VCaP (cell line): Measurements from ENCODE around the gene AMOTL1.
A peak's percentile ranks its signal among the peaks of the same experiment; 100 is the strongest.

Experiments
- H3K27ac ChIP-seq: fragments of 450-650 bp; 2 replicates; pipeline ENCODE4 v1.5.1; 2017
- TF ChIP-seq, protein P1 (sequence below): fragments of 450-650 bp; conservative IDR thresholded peaks from 2 replicates; pipeline ENCODE4 v1.5.1; 2017; ENCODE audit warnings: mild to moderate bottlenecking, moderate library complexity

AMOTL1 gene

DNA sequence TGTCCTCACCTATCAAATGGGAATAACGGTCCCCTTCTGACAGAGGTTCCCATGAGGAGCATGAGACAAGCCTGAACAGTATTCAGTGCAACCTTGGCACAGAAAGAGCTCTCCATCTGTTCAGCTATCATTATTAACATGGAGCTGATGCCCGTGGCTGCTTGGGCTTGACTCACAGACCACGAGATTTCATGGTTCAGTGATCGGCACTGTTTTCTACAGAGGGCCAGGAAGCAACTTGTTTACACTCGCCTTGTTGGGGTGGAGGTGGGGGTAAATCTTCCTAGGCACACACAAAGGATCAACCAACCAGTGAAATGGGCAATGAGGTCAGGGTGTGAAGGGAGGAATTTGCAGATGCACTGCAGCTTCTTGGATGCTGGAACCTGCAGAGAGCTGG, 117.0 kb downstream of the AMOTL1 start:
- peak overlapping the region; percentile 14; the same call in 1 of the 2 replicates for H3K27ac ChIP-seq
- TF ChIP-seq, protein P1, sequence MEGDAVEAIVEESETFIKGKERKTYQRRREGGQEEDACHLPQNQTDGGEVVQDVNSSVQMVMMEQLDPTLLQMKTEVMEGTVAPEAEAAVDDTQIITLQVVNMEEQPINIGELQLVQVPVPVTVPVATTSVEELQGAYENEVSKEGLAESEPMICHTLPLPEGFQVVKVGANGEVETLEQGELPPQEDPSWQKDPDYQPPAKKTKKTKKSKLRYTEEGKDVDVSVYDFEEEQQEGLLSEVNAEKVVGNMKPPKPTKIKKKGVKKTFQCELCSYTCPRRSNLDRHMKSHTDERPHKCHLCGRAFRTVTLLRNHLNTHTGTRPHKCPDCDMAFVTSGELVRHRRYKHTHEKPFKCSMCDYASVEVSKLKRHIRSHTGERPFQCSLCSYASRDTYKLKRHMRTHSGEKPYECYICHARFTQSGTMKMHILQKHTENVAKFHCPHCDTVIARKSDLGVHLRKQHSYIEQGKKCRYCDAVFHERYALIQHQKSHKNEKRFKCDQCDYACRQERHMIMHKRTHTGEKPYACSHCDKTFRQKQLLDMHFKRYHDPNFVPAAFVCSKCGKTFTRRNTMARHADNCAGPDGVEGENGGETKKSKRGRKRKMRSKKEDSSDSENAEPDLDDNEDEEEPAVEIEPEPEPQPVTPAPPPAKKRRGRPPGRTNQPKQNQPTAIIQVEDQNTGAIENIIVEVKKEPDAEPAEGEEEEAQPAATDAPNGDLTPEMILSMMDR: no peak

DNA sequence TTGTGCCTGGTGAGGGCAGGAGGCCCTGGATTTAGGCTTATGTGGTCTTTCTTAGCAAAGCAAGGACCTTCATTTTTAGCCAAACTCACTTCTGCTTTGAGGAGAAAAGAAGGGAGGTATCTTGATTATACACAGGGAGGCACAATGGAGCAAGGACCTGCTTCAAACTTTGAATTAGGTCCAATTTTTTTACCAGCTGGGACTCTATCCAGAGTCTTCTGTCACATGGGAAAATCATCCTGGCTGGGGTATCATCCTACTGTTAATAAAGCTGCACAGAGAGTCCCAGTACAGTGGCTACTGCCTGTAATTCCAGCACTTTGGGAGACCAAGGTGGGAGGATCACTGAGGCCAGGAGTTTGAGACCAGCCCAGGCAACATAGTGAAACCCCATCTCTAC, 117.4 kb downstream of the AMOTL1 start:
- H3K27ac ChIP-seq: peak overlapping the region; percentile 14; the same call in 1 of the 2 replicates
- TF ChIP-seq, protein P1: 0 out of 2 replicates have a peak, but pooled peaks have one; percentile 16

DNA sequence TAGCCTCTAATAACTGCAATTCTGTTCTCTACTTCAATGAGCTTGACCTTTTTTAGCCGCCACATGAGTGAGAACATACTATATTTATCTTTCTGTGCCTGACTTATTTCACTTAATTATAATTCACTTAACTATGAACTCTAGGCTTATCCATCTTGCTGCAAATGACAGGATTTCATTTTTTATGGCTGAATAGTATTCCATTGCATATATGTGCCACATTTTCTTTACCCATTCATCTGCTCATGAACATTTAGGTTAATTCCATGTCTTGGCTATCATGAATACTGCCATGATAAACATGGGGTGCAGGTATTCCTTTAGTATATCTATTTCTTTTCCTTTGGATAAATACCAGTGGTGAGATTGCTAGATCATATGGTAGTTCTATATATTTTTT, 120.0 kb downstream of the AMOTL1 start:
- H3K27ac ChIP-seq: no peak overlapping the region
- TF ChIP-seq, protein P1: no peak

DNA sequence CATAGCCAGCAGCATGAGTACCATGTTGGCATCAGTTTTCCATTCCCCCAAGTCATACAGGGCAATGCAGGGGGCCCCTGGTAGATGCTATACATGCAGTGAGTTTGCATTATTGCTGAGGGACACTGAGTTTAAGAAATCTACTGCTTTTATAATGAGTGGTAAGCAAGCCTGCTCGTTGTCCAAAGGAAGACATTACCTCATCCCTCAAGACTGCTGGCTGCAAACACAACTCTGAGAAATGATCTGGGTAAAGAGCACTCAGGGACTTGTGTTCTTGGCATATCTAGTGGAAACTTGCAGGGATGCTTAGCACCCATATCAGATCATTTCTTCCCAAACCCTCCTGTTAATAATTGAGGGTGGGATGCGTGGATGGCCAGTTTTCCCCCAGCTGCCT, 127.3 kb downstream of the AMOTL1 start:
- TF ChIP-seq, protein P1: no peak
- no peak overlapping the region for H3K27ac ChIP-seq

DNA sequence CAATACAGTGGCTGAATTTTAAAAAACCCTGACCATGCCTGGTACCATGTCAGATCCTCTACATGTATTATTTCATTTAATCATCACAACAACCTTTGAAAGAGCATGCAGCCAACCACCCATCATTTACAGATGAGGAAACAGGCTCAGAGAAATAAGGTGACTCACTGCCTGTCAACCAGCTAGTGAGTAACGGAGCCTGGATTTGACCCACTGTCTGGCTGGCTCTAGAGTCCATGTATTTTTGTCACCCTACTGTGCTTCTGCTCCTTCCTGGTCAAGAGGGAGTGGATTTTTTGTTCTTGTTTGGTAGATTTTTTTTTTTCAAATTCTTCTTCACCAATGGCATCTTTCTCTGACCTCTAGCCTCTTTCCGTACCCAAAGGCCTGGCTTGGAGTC, 127.8 kb downstream of the AMOTL1 start:
- no peak overlapping the region for H3K27ac ChIP-seq
- TF ChIP-seq, protein P1: no peak

DNA sequence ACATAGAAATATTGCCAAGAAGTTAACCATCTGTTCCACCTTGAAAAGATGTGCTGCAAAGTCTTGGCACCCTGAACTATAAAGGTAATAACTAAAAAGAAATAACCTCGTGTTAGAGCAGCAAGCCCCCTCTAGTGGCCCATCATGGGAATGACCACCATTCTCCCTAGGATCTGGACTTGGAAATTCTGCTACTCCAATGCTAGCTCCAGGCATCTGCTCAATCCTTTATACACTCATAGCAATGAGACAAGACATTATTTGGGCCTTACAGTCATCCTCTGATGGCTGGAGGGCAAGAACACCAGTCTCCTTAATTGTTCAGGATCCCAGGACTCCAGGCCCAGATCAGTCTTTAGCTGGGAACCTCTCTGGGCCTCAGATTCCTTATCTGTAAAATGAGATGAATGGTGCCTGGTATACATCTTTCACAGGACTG, 129.2 kb downstream of the AMOTL1 start:
- TF ChIP-seq, protein P1: peak; percentile 94
- no peak overlapping the region for H3K27ac ChIP-seq

DNA sequence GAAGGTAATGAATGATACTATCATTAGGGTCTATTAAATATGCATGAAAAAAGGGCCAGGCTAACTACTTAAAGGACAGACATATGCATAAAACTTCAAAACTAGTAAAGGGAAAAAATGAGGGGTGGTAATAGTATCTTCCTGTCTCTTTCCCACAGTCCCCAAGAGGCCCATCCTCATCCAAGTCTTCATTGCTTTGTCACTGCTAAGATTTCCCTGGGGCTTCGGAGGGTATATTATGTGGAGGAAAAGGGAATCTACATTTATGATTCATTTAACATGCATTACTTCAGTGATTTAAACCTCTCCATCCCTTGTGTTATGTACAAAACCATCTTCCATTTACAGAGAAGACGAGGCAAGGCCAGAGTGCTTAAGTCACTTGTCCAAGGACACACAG, 139.1 kb downstream of the AMOTL1 start:
- TF ChIP-seq, protein P1: no peak
- no peak overlapping the region for H3K27ac ChIP-seq
